Epithelial cell of proximal tubule (primary cell): ENCODE data around the gene COL4A1. TPM values are rescaled to one million over a fixed set of nuclear protein-coding genes. Genes with fewer than 3 reads are reported as not detected.
A peak's percentile ranks its signal among the peaks of the same experiment; 100 is the strongest.

Source experiments
- DNase-seq: peaks from one replicate; pipeline ENCODE4 v3.0.0-alpha.2; 2011; ENCODE audit warnings: low read depth
- H3K4me3 ChIP-seq: 2 replicates; pipeline ENCODE4 v1.5.1; 2011; ENCODE audit warnings: low read depth, mild to moderate bottlenecking, low read length
- total RNA-seq: library from RNA; depleted of rRNA; stranded (reverse); fragments of >200 nt; gene quantifications from 2 replicates; pipeline ENCODE4 v1.2.3, GENCODE V29; 2015
- TF ChIP-seq, protein P1 (sequence below): conservative IDR thresholded peaks from 2 replicates; pipeline ENCODE4 v1.5.1; 2012; ENCODE audit warnings: low read depth, mild to moderate bottlenecking, low read length

The COL4A1 gene
- total RNA-seq, 1 donor from 2014 or later, result 547 TPM

DNA sequence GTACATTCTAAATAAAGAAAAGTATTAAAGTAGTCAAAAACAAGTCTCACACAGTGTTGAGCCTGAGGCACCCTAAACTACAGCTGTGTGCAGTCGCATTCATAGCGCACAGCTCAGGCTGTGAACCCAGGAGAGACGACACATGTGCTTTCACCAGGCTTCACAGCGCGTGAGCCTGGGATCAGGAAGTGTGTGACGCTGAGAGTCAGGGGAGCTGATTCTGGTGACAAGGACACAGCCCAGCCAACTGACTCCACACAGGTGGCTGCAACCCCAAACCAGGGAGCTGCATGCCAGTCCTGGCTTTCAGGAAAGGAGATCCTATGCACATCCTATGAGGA lies 41.6 kb downstream of the COL4A1 start:
- no peak for DNase-seq
- no peak overlapping the region for H3K4me3 ChIP-seq
- TF ChIP-seq, protein P1, sequence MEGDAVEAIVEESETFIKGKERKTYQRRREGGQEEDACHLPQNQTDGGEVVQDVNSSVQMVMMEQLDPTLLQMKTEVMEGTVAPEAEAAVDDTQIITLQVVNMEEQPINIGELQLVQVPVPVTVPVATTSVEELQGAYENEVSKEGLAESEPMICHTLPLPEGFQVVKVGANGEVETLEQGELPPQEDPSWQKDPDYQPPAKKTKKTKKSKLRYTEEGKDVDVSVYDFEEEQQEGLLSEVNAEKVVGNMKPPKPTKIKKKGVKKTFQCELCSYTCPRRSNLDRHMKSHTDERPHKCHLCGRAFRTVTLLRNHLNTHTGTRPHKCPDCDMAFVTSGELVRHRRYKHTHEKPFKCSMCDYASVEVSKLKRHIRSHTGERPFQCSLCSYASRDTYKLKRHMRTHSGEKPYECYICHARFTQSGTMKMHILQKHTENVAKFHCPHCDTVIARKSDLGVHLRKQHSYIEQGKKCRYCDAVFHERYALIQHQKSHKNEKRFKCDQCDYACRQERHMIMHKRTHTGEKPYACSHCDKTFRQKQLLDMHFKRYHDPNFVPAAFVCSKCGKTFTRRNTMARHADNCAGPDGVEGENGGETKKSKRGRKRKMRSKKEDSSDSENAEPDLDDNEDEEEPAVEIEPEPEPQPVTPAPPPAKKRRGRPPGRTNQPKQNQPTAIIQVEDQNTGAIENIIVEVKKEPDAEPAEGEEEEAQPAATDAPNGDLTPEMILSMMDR, result no peak

DNA sequence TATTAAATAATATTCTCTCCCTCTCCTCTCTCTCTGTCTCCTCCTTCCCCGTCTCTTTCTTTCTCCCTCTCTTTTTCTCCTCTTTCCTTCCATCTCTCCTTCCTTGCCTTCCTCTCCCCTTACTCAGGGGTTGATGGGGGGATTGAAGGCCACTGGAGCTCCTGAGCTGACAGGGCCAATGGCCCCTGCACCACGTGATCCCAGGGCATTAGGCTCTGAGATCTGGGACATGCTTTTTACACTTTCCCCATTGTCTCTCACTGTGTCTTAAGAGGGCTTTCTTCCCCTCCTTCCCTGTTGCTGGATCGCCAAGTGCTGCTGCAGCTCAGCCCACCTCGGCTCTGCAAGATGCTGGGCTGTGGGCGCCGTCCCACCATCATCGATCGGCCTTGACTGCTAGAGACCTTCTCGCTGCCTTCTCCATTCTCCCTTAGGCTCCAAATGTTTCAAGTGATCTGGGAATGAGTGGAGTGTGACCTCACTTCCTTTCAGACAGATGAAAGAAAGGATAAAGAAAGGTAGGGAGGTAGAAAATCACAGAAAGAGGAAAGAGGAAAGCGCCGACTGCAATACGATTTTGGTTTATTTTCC lies 42.2 kb downstream of the COL4A1 start:
- no peak for DNase-seq
- H3K4me3 ChIP-seq, result no peak overlapping the region
- TF ChIP-seq, protein P1, result no peak

DNA sequence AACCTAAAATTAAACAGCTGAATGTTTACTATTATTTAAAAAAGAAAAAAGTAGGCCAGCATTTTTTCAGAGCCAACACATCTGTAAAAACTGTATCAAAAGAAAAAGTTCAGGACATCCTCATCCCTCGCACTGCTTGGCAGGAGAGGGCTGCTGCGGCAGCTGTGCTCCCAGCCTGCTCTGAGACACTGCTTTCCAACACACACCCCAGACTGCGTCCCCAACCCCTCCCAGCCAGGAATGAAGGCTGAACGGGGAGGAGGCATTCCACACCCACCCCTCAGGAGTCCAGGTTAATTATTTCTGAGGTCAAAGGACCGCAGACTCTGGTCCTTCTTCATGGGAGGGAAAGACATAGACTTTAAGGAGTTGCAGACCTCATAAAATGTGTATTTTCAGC lies 43.1 kb downstream of the COL4A1 start:
- H3K4me3 ChIP-seq, result no peak overlapping the region
- no peak for DNase-seq
- TF ChIP-seq, protein P1, result no peak

DNA sequence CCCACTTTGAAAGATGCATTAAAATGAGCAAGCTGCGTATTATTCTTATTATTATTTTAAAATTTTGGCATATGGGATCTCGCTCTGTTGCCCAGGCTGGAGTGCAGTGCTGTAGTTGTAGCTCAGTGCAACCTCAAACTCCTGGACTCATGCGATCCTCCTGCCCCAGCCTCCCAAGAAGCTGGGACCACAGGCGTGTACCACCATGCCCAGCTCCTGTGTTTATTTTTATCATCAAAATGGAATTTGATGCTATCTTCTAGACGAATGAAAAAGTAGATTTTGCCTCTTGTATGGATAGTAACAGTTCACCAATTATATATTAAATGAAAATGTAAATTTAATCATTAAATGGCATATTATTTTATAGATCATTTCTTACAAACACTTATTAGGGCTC lies 43.6 kb downstream of the COL4A1 start:
- TF ChIP-seq, protein P1, result no peak

DNA sequence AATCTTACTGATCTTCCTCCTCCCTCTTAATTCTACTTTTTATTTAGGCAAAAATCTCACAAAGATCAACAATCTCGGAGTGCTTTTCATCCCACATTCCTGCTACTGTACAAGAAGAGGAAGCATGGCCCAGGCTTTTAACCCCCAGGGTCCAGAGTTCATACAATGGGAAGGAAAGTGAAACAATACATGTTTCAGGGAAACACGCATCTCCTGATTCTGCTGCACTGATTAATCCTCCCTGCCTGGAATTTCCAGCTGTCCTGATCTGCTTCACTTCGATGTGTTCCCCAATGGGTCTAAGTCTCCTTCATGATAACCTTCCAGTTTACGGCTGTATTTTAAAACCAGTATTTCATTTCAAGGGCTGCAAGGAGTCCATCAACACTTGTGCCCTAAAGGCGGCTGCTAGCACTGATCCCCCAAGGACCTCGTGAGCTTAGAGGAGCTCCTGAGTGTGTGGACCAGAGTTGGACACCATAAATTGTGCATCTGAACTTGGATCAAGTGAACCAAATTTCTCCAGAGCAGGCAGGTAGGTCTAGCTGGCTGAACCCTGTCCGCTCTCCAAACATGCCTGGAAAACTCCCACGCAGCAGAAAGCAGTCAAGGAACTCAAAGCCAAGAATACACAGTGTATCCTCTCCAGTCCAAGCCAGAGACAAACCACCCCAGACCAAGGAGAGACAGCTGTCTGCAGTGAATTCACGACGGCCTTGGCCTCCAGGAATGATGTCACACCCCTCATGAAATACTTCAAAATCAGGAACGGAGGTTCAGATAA lies 44.3 kb downstream of the COL4A1 start:
- DNase-seq, result no peak
- TF ChIP-seq, protein P1, result no peak
- peak overlapping the region; percentile 3 for H3K4me3 ChIP-seq

More for the DNA sequence above, 43.6 kb downstream of the COL4A1 start:
- no peak for DNase-seq
- H3K4me3 ChIP-seq, result no peak overlapping the region

DNA sequence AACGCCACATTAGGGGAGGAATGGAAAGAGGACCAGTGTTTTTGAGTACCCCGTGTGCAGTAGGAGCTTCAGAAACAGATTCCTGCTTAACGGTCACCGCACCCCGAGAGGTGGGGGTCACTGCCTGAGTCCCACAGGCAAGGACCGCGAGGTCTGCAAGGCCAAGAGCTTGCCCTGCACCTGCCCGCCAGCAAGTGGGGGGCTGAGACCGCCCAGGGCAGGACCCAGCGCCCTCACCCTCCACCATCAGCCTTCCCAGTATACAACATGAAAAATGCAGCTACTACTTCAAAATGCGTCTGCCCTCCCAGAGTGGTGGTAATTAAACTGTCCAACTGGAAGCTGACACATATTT lies 44.9 kb downstream of the COL4A1 start:
- DNase-seq, result no peak
- H3K4me3 ChIP-seq, result no peak overlapping the region
- TF ChIP-seq, protein P1, result no peak
